GM12872 (cell line): ENCODE data around the gene RESF1.

Experiments used
- TF ChIP-seq, protein P1 (sequence below): IDR thresholded peaks from 3 replicates; pipeline ENCODE4 v1.5.1; 2011; ENCODE audit warnings: low read depth, mild to moderate bottlenecking, low read length, moderate library complexity; ENCODE audit not compliant: insufficient read depth

Gene RESF1

GRCh38 chr12:31929027-31929526, 30.1 kb upstream of the RESF1 start:
- TF ChIP-seq, protein P1, sequence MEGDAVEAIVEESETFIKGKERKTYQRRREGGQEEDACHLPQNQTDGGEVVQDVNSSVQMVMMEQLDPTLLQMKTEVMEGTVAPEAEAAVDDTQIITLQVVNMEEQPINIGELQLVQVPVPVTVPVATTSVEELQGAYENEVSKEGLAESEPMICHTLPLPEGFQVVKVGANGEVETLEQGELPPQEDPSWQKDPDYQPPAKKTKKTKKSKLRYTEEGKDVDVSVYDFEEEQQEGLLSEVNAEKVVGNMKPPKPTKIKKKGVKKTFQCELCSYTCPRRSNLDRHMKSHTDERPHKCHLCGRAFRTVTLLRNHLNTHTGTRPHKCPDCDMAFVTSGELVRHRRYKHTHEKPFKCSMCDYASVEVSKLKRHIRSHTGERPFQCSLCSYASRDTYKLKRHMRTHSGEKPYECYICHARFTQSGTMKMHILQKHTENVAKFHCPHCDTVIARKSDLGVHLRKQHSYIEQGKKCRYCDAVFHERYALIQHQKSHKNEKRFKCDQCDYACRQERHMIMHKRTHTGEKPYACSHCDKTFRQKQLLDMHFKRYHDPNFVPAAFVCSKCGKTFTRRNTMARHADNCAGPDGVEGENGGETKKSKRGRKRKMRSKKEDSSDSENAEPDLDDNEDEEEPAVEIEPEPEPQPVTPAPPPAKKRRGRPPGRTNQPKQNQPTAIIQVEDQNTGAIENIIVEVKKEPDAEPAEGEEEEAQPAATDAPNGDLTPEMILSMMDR = no peak

DNA sequence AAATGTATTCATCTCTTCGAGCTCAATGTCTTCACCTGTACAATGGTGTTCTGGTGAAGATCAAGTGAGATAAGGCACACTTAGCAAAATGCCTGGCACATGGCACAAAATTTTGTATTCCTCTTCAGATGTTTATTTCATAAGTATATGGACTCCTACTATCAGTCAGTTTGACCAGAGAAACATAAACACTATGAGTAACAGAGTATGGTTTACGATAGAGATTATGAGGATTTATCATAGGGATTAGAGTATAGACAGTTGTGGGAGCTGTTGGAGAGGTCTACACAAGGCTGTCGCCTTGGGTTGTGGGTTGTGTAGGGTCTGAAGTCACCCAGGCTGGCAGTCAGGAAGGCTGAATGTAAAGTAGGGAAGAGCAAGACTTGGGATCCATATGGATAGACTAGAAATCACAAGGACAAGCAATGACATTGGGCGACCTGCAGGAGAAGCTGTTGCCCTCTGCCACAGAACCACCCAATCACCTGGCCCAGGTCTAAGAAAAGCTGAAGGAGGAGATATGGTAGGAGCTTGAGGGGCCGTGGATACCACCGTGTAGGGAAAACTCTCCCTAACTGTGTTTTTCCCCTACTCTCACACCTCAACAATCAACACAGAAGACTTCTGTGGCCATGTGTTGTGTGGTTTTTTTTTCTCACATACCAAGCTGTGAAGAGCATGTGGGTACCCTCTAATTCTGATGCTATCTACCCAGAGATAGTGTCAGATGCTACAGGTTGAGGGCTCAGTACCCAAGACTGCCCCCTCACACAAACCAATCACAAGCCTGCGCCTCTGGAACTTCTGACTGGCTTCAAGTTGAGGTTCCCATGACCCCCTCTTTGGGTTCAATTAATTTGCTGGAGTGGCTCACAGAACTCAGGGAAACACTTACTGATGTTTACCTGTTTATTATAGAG, 27.2 kb upstream of the RESF1 start:
- TF ChIP-seq, protein P1 = peak; percentile 20; the same call in 1 of the 3 replicates

GRCh38 chr12:31944299-31944698, 14.9 kb upstream of the RESF1 start:
- TF ChIP-seq, protein P1 = no peak

DNA sequence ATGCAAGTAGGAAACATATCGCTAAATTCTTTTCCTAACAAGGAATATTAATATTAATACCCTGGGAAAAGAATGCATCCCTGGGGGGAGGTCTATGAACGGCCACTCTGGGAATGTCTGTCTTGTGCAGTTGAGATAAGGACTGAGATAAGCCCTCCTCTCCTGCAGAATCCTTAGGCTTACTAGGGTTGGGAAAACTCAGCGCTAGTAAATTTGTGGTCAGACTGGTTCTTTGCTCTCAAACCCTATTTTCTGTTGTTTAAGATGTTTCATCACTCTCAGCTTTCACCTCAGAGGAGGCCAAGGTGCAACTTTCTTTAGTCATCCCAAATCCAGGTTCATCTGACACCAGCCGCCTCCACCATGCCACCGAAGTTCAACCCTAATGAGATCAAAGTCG, 11.2 kb upstream of the RESF1 start:
- TF ChIP-seq, protein P1 = no peak

GRCh38 chr12:31950088-31950487, 9.1 kb upstream of the RESF1 start:
- TF ChIP-seq, protein P1 = no peak

GRCh38 chr12:31950492-31950891, 8.7 kb upstream of the RESF1 start:
- TF ChIP-seq, protein P1 = no peak

DNA sequence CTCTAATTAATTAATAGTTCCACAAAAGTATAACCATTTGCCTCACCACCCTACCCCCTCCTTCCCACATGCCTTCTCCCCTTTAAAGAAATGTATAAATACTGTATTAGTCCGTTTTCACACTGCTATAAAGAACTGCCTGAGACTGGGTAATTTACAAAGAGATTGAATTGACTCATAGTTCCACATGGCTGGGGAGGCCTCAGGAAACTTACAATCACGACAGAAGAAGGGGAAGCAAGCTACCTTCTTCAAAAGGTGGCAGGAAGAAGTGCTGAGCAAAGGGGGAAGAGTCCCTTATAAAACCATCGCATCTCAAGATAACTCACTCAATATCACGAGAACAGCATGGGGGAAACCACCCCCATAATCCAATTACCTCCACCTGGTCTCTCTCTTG, 8.2 kb upstream of the RESF1 start:
- TF ChIP-seq, protein P1 = no peak
